A673 (cell line): ENCODE measurements around the gene NUS1. TPM values are rescaled to one million over a fixed set of nuclear protein-coding genes. Genes with fewer than 3 reads are reported as not detected.
"Not testable (repeated sequence)": the region's sequence is repeated elsewhere in the genome, so short reads cannot be mapped to it uniquely, and the experiment has no call there.

Experiments used
- BruUV-seq: library from RNA; stranded (reverse); fragments of 400-500 nt; replicated peaks from 2 replicates; lab custom pipeline; 2021; lab: Mats Ljungman, UMichigan
- CTCF ChIA-PET: fragments of 300-600 bp; sonication (Branson Sonifier 250); formaldehyde crosslinking; loops from one replicate; lab custom pipeline; 2022; ENCODE audit warnings: antibody characterized with exemption; lab: Charles Lee
- POLR2A ChIA-PET: fragments of 300-600 bp; sonication (Branson Sonifier 250); formaldehyde crosslinking; loops from one replicate; lab custom pipeline; 2022; ENCODE audit warnings: antibody characterized with exemption; ENCODE audit not compliant: low non-redundant PET; lab: Charles Lee
- DNase-seq: peaks from one replicate; pipeline ENCODE4 v3.0.0-alpha.2; 2015; ENCODE audit warnings: low spot score
- H3K27ac ChIP-seq: fragments of 200-600 bp; sonication (generic); 2 replicates; pipeline ENCODE4 v1.5.1; 2016; ENCODE audit warnings: mixed run types, low read depth, mild to moderate bottlenecking, mixed read lengths, antibody characterized with exemption, low read length; ENCODE audit not compliant: poor library complexity, severe bottlenecking
- H3K27me3 ChIP-seq: fragments of 200-600 bp; sonication (generic); replicated peaks from 2 replicates; pipeline ENCODE4 v1.6.1; 2017; ENCODE audit warnings: mixed run types, low read depth, mild to moderate bottlenecking, mixed read lengths, antibody characterized with exemption, low read length; ENCODE audit not compliant: insufficient read depth, poor library complexity
- H3K36me3 ChIP-seq: fragments of 200-600 bp; sonication (generic); 2 replicates; pipeline ENCODE4 v1.6.1; 2016; ENCODE audit warnings: mixed run types, mild to moderate bottlenecking, mixed read lengths, antibody characterized with exemption, low read length; ENCODE audit not compliant: insufficient read depth, poor library complexity, severe bottlenecking
- H3K4me1 ChIP-seq: fragments of 200-600 bp; sonication (generic); 2 replicates; pipeline ENCODE4 v1.6.1; 2017; ENCODE audit warnings: mixed run types, mild to moderate bottlenecking, mixed read lengths, antibody characterized with exemption, low read length; ENCODE audit not compliant: insufficient read depth, poor library complexity, severe bottlenecking
- H3K4me3 ChIP-seq: fragments of 200-600 bp; sonication (generic); 2 replicates; pipeline ENCODE4 v1.5.1; 2016; ENCODE audit warnings: low read depth, mixed run types, mild to moderate bottlenecking, mixed read lengths, low read length; ENCODE audit not compliant: poor library complexity, severe bottlenecking
- H3K9me3 ChIP-seq: fragments of 200-600 bp; sonication (generic); 2 replicates; pipeline ENCODE4 v1.6.1; 2016; ENCODE audit warnings: mixed run types, low read depth, mild to moderate bottlenecking, mixed read lengths, antibody characterized with exemption, low read length; ENCODE audit not compliant: poor library complexity, severe bottlenecking
- CTCF ChIP-seq: fragments of 300-800, 200-600 bp; sonication (generic); conservative IDR thresholded peaks from 2 replicates; pipeline ENCODE4 v1.5.1; 2017; ENCODE audit warnings: low read depth, mild to moderate bottlenecking, antibody characterized with exemption, low read length, moderate library complexity, mixed read lengths
- EZH2 ChIP-seq: fragments of 200-600 bp; sonication (generic); IDR thresholded peaks from 2 replicates; pipeline ENCODE4 v1.6.1; 2017; ENCODE audit warnings: borderline replicate concordance, low read depth, mild to moderate bottlenecking, mixed read lengths, antibody characterized with exemption, low read length; ENCODE audit not compliant: poor library complexity, severe bottlenecking
- intact Hi-C: fragments of 100-400 bp; cut with micrococcal nuclease; formaldehyde crosslinking; loops from one replicate; pipeline ENCODE4 v1.10.0; 2022; ENCODE audit not compliant: unreplicated experiment
- total RNA-seq: library from RNA; stranded (reverse); gene quantifications from 2 replicates; pipeline ENCODE4 v1.2.3, GENCODE V29; 2021

NUS1 gene
- total RNA-seq, 1 experiment from 2014 or later = 41.0 TPM

GRCh38 chr6:117674503-117674902 lies 766 bp upstream of the NUS1 start:
- H3K27ac ChIP-seq = peak overlapping the region; percentile 61
- no peaks in the 10 kb centered on the region for H3K9me3 ChIP-seq
- no peaks in the 10 kb centered on the region for H3K4me1 ChIP-seq
- no TSS peak for BruUV-seq
- H3K4me3 ChIP-seq = peak overlapping the region; percentile 80
- POLR2A ChIA-PET = interaction anchor here (0.7 kb wide), 1 partner anchor 951 kb away, joined by 11 read pairs; no protein-coding TSS in a partner anchor
- no peaks in the 10 kb centered on the region for H3K27me3 ChIP-seq
- intact Hi-C loops = no loop called here
- DNase-seq = no peak
- TF ChIP-seq EZH2 (no peak), CTCF (no peak)
- CTCF ChIA-PET = interaction anchor here (0.7 kb wide), 1 partner anchor 336 kb away, joined by 5 read pairs; no protein-coding TSS in a partner anchor
- H3K36me3 ChIP-seq = no peaks in the 10 kb centered on the region

- CTCF ChIA-PET, BruUV-seq, DNase-seq, POLR2A ChIA-PET, H3K27me3 ChIP-seq, H3K4me1 ChIP-seq, intact Hi-C loops, H3K36me3 ChIP-seq, H3K9me3 ChIP-seq: not testable (repeated sequence)
- peak overlapping the region; percentile 61 for H3K27ac ChIP-seq
- H3K4me3 ChIP-seq = peak overlapping the region; percentile 80
Measured at GRCh38 chr6:117675658-117676301, 511 bp downstream of the NUS1 start.

GRCh38 chr6:117676577-117677218 lies 1.4 kb downstream of the NUS1 start:
- POLR2A ChIA-PET = no interaction called here
- CTCF ChIA-PET = no interaction called here
- no peak overlapping the region for H3K27ac ChIP-seq
- intact Hi-C loops = no loop called here
- TSS peak; percentile 32 for BruUV-seq
- H3K27me3 ChIP-seq = no peaks in the 10 kb centered on the region
- H3K4me3 ChIP-seq = peak overlapping the region; percentile 80
- H3K4me1 ChIP-seq = no peaks in the 10 kb centered on the region
- H3K9me3 ChIP-seq = no peaks in the 10 kb centered on the region
- TF ChIP-seq CTCF (no peak), EZH2 (no peak)
- DNase-seq = no peak
- H3K36me3 ChIP-seq = no peaks in the 10 kb centered on the region
